Activated naive CD8-positive, alpha-beta T cell (primary cell): ENCODE results near the gene RAB7B.

Source experiments
- H3K27ac Mint-ChIP-seq: one replicate; pipeline ENCODE4 v1.8.0; 2021; ENCODE audit warnings: mixed read lengths
- H3K27me3 Mint-ChIP-seq: one replicate; pipeline ENCODE4 v1.8.0; 2021; ENCODE audit warnings: mixed read lengths
- H3K36me3 Mint-ChIP-seq: one replicate; pipeline ENCODE4 v1.8.0; 2021; ENCODE audit warnings: mixed read lengths
- H3K4me1 Mint-ChIP-seq: one replicate; pipeline ENCODE4 v1.8.0; 2021; ENCODE audit warnings: low read depth, mixed read lengths
- H3K4me3 Mint-ChIP-seq: one replicate; pipeline ENCODE4 v1.8.0; 2021; ENCODE audit warnings: mild to moderate bottlenecking, mixed read lengths
- H3K9me3 Mint-ChIP-seq: one replicate; pipeline ENCODE4 v1.8.0; 2021; ENCODE audit warnings: low read depth, mixed read lengths

The RAB7B gene

DNA sequence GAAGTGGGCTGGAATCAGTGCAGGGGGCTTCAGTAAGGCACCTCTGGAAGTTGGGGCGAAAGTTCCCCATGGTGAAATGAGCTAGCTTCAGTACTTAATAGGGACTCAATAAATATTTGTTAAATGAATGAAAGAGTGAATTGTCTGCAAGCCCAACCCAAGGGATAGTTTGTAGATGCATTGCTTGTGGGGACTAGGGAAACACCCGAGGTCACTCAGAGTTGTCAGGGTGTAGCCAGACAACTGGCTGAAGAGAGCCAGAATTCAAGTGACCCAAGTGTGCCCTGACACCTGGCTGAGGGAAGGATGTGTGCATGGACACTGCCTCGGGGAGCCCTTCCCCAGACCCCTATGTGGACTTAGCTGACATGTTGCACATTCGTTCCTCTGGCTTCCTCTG is 58.7 kb downstream of the RAB7B start:
- H3K36me3 Mint-ChIP-seq, result no peaks in the 10 kb centered on the region
- H3K4me3 Mint-ChIP-seq, result no peak overlapping the region
- no peaks in the 10 kb centered on the region for H3K9me3 Mint-ChIP-seq
- H3K27me3 Mint-ChIP-seq, result peaks cover 9% of the 10 kb centered on the region
- H3K4me1 Mint-ChIP-seq, result no peaks in the 10 kb centered on the region
- no peak overlapping the region for H3K27ac Mint-ChIP-seq

DNA sequence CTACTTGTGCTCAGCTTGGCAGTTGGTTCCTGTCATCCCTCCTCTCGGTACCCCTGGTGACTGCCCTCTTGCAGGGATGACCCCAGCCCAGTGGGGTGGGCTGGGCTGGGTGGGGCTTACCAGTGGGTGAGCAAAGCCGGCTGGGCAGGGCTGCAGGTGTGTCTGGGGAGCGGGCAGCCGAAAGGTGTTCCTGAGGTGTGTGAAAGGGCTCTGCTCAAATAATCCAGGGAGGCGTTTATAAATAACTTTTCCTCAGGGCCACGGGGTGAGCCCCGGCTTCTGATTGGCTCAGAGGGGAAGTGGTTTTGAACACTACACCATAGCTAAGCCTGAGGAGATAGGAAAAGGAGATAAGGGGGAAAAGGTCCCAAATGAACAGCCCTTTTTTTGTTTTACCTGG is 60.0 kb downstream of the RAB7B start, which contains the start of gene SLC26A9:
SLC26A9 (minus strand) TSS at position 212 of the 400 bp plus-strand sequence. CDS start 7,636 bp downstream, outside the sequence.
- H3K4me1 Mint-ChIP-seq, result no peaks in the 10 kb centered on the region
- H3K36me3 Mint-ChIP-seq, result no peaks in the 10 kb centered on the region
- no peak within 1 kb of the TSS for H3K4me3 Mint-ChIP-seq
- no peaks in the 10 kb centered on the region for H3K9me3 Mint-ChIP-seq
- peaks cover 9% of the 10 kb centered on the region for H3K27me3 Mint-ChIP-seq
- no peak within 1 kb of the TSS for H3K27ac Mint-ChIP-seq

DNA sequence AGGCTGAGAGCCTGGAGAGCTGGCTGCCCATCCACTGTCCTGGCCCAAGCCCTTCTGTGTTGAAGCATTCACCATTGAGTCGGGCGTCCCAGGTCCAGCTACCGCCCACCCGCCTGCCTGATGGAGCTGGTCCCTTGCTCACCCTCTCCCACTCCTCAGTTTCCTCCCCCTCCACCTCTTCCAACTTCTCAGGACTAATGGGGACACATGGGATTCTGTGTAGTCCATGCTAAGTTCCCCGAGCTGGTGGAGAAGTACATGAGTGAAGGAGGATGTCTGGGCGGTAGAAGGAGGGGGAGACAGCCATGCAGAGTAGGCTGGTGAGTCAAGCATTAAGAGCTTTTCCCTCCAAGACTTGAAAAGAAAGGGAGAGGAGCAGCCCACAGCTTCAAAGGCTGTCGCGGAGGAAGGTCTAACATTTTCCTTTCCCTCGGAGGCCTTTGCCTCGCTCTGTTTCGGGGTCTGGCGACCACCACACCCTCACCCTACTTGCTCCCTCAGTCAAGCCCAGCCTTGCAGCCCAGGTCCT is 60.5 kb downstream of the RAB7B start:
- Mint-ChIP-seq H3K4me3 (no peak overlapping the region), H3K9me3 (no peaks in the 10 kb centered on the region), H3K27ac (no peak overlapping the region), H3K4me1 (no peaks in the 10 kb centered on the region), H3K27me3 (peaks cover 9% of the 10 kb centered on the region), H3K36me3 (no peaks in the 10 kb centered on the region)

DNA sequence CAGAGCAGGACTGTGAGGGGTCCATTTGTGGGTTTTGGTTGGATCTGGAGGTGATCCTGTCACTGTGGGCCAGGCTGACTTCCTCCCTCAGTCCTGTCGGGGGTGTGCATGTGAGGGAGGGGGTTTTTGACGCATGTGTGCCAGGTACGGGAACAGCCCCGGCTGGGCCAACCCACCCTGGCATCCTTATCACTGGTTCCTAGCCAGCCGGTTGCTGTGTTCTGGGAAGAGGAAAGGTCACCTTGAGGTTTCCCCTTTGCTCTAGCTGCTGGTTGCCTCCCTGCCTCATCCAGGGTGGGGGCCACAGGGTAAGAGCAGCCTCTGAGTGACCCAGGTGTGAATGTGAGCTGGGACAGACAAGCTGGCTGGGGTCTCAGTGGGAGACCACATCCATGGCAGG is 62.5 kb downstream of the RAB7B start:
- H3K9me3 Mint-ChIP-seq, result no peaks in the 10 kb centered on the region
- no peaks in the 10 kb centered on the region for H3K4me1 Mint-ChIP-seq
- no peak overlapping the region for H3K4me3 Mint-ChIP-seq
- no peak overlapping the region for H3K27ac Mint-ChIP-seq
- peaks cover 14% of the 10 kb centered on the region for H3K27me3 Mint-ChIP-seq
- no peaks in the 10 kb centered on the region for H3K36me3 Mint-ChIP-seq

DNA sequence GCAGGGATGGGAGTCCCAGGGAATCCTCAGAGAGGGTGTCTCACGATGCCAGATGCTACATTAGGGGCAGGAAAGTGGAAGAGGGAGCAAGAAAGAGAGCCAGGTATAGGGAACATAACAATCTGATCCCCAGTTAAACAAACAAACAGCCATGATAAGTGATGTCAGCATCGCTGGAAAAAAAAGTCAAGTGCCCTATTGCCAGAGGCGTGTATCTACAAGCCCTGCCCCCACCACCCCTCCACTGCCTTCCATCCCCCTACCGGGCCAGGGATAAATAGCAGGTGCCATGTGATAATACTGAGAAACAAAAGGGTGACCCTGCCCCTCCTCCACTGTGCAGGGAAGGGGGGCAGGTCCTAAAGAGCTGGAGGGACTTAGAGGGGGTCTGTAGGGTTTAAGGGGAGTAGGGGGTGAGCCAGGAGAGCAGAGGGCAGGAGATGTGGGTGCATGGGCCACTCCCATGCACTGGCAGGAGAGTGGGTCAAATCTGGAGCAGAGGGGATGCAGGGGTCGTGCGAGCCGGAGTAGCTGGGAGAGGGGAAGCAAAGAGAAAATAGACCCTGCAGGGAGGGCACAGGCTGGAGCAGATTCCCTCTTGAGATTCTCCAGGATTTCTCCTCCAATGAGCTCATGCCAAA is 63.4 kb downstream of the RAB7B start:
- Mint-ChIP-seq H3K9me3 (no peaks in the 10 kb centered on the region), H3K4me3 (no peak overlapping the region), H3K4me1 (no peaks in the 10 kb centered on the region), H3K27ac (no peak overlapping the region), H3K27me3 (peaks cover 14% of the 10 kb centered on the region), H3K36me3 (no peaks in the 10 kb centered on the region)

DNA sequence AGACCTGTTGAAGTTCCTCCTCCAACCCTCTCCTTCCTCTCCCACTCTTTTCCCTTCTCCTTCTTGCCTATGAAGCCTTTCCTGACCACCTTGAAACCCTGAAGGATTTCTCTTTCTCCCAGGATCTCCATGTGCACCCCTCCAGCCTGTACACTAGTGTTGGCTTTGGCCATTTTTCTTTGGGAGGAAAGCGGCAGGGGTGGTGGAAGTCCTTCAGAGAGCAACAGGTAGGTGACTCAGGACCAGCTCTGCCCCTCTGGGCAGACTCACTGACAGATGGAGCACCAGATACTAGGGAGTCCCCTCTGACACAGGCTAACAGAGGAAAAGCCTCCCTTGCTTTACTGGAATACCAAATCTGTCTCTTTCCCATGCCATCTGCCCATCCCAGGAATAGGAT is 64.5 kb downstream of the RAB7B start:
- Mint-ChIP-seq H3K9me3 (no peaks in the 10 kb centered on the region), H3K27ac (no peak overlapping the region), H3K4me1 (no peaks in the 10 kb centered on the region), H3K4me3 (no peak overlapping the region), H3K36me3 (no peaks in the 10 kb centered on the region), H3K27me3 (peaks cover 10% of the 10 kb centered on the region)

DNA sequence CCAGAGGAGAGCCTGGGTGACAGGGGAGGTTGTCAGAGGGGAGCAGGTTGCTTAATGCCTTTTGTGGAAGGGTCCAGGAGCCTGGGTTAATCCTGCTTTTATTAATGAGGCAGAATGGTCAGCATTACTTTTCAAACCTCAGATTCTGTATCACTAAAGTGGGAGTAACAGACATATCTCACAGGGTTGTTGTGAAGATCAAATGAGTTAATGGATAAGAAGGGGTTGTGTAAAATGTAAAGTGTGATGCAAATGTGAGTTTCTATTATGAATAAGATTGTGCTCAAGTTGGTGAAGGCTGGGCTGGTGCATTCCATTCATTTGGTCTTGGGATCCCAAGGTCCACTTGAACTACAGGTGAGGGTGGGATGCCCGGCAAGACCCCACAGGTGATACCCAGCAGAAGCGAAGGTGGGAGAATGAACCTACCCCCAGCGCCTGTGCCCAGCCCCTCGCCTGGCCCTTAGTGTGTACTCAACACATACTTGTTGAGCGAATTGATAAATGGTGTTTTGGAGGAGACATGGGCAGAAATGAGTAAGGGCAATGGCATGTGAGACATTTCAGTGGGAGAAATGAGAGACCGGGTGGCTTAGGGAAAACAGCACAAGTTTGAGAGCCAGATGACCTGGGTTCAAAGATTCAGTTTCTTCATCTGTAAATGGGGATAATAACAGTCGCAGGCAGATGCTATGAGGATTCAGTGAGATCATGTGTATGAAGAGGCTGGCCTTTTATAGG is 66.2 kb downstream of the RAB7B start:
- Mint-ChIP-seq H3K27me3 (peaks cover 14% of the 10 kb centered on the region), H3K4me3 (no peak overlapping the region), H3K9me3 (no peaks in the 10 kb centered on the region), H3K27ac (no peak overlapping the region), H3K36me3 (no peaks in the 10 kb centered on the region), H3K4me1 (no peaks in the 10 kb centered on the region)

DNA sequence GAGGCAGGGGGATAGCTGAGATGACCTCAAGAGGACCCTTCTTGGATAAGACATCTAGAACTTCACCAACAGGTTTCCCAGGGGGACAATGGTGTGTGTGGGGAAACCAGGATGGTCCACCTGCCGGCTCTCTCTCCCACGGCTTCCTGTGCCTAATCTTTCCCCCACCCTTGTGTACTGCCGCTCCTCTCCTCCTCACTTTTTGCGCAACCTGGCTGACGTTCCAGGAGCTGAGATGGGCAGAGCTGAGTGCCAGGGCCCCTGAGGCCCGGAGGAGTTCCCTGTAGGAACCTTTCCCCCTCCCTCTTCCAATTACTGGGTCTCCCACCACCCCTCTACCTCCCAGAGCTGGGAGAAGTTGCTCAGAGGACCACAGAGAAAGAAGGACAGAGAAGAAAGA is 66.9 kb downstream of the RAB7B start:
- Mint-ChIP-seq H3K27ac (no peak overlapping the region), H3K4me1 (no peaks in the 10 kb centered on the region), H3K27me3 (peaks cover 11% of the 10 kb centered on the region), H3K9me3 (no peaks in the 10 kb centered on the region), H3K4me3 (no peak overlapping the region), H3K36me3 (no peaks in the 10 kb centered on the region)

DNA sequence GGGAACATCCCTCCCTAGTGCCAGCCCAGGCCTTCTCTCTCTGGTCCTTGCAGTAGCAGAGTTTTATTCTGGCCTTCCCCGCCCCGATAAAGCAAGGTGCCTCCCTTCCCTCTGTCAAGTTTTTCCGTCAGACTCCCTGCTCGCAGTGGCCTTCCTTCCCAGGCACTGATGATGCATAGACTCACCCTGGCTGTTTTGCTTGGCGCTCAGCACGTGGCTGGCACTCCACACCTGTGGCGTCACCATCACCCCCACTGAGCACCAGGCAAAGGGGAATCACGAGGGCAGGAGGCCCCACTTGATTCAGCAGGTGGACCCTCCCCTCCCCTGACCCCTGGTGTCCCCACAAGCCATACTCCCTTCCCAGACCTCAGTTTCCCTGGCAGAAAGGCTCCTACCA is 67.3 kb downstream of the RAB7B start:
- no peaks in the 10 kb centered on the region for H3K4me1 Mint-ChIP-seq
- H3K36me3 Mint-ChIP-seq, result no peaks in the 10 kb centered on the region
- H3K27me3 Mint-ChIP-seq, result peaks cover 10% of the 10 kb centered on the region
- no peak overlapping the region for H3K27ac Mint-ChIP-seq
- no peaks in the 10 kb centered on the region for H3K9me3 Mint-ChIP-seq
- no peak overlapping the region for H3K4me3 Mint-ChIP-seq

DNA sequence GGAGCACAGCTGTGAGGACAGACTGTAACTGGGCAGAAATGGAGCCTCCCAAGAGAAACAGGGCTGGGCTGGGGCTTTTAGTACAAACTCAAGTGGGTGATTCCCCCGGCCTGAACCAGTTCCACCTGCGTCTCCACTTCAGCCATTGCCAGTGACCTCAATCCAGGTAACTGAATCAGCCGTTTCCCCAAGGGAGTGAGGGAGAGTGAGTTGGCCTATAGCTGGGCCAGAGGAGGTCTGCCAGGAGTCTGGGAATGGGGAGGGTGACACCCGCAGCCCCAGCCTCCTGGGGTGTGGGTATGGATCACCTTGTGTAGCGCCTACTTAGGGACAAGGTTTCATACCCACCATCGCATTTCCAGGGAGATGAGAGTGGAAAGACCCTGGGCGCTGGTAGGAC is 68.4 kb downstream of the RAB7B start:
- Mint-ChIP-seq H3K36me3 (no peaks in the 10 kb centered on the region), H3K27ac (no peak overlapping the region), H3K4me3 (no peak overlapping the region), H3K9me3 (no peaks in the 10 kb centered on the region), H3K27me3 (peaks cover 10% of the 10 kb centered on the region), H3K4me1 (no peaks in the 10 kb centered on the region)

DNA sequence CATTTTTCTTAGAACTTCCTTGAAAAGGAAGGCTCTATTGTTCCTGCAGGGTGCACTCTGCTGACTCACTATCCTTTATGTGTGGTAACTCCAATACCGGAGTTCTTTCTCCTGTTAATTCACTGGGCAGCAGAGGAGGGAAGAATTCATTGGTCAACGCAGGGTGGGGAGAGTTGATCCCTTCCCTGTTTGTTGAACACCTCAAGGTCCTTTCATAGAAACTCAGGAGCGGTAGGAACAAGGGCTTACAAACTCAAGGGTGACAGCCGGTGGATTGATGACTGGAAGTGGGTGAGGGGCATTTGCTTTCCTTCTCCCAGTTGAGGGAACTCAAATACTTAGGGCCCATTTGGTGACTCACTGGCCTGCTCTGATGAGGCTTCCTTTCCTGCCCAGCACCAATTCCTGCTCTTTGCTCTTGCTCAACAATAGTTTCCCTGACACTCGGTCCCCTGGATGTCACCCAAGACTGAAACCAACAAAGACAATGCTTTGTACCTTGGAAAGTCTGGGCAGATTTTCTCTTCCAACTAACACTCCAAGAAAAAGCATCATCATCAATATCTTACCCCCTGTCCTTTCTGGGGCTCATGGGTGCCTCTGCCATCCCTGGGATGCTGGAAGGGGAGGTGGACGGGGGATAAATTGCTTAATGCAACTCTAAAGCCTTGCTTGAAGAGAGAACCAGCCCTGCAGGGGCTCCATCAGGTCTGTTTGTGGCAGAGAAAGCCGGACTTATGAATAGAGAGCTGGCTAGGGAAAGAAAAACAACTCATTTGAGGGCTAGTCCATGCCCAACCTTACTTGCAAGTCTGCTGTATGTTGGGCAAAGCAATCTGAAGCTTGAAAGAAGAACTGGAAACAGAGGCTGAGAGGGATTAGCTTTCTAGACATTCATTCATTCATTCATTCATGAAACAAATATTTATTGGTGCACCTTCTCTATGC is 69.2 kb downstream of the RAB7B start:
- no peaks in the 10 kb centered on the region for H3K4me1 Mint-ChIP-seq
- H3K27ac Mint-ChIP-seq, result no peak overlapping the region
- H3K9me3 Mint-ChIP-seq, result no peaks in the 10 kb centered on the region
- no peak overlapping the region for H3K4me3 Mint-ChIP-seq
- H3K27me3 Mint-ChIP-seq, result peaks cover 10% of the 10 kb centered on the region
- H3K36me3 Mint-ChIP-seq, result no peaks in the 10 kb centered on the region

DNA sequence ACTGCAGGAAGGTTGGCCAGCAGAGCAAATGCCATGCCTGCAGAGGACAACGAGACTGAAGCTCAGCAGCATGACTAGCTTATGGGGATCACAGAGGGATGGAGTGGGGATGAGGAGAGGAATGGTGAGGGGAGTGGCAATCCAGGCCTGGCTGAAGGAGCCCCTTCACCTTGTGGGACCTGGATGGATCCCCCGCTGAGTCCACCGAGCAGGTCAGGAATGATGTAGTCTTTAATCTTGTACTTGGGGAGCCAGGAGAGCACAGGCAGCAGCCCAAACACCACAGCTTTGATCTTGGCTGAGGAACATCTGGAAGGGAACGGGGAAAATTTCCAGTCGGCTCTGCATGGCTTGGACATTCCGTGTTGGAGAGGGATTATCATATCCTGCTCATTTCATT is 70.4 kb downstream of the RAB7B start:
- H3K4me1 Mint-ChIP-seq, result no peaks in the 10 kb centered on the region
- H3K36me3 Mint-ChIP-seq, result no peaks in the 10 kb centered on the region
- H3K9me3 Mint-ChIP-seq, result no peaks in the 10 kb centered on the region
- H3K4me3 Mint-ChIP-seq, result no peak overlapping the region
- no peak overlapping the region for H3K27ac Mint-ChIP-seq
- H3K27me3 Mint-ChIP-seq, result peaks cover 10% of the 10 kb centered on the region

DNA sequence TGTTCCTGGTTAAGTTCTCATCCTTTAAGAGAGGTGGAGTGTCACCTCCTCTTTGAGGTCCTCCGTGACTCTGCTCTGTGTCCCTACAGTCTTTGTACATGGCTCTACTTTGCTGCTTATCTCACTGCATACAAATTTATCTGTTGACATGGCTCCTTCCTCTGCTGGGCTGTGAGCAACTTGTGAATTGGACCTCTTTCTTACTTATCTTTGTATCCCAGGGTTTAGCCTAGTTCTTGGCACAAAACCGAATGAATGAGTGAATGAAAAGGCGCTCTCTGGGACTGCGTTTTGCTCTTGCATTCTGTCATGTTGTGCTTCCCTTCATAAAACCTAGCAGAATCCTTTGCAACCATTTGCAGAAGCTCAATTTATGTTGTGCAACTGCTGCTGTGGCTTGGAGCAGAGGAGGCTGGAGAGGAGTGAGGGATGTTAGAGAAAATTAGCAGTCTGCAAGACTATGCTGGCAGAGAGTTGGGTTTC is 72.4 kb downstream of the RAB7B start:
- Mint-ChIP-seq H3K4me3 (no peak overlapping the region), H3K27me3 (peaks cover 4% of the 10 kb centered on the region), H3K9me3 (no peaks in the 10 kb centered on the region), H3K4me1 (no peaks in the 10 kb centered on the region), H3K36me3 (no peaks in the 10 kb centered on the region), H3K27ac (no peak overlapping the region)

DNA sequence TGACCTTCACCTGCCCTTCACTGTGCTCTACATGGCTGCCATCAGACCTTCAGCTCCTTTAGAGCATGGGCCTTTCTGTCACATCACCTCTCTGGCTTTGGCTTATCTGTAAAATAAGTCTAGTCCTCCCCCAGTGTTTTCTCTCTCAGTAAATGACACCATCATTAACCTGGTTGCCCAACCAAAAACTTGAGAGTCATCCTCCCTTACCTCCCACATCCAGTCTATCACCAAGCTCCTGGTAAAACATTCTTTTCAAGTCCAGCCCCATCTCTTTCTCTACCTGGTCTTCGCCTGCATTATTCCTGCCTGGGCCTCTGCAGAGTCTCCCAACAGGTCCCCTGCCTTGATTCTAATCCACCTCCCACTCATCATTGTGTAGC is 73.0 kb downstream of the RAB7B start:
- Mint-ChIP-seq H3K9me3 (no peaks in the 10 kb centered on the region), H3K27ac (no peak overlapping the region), H3K27me3 (peaks cover 4% of the 10 kb centered on the region), H3K4me3 (no peak overlapping the region), H3K4me1 (no peaks in the 10 kb centered on the region), H3K36me3 (no peaks in the 10 kb centered on the region)
